HL-60 (cell line): ENCODE data around the gene PLCB1.
A peak's percentile ranks its signal among the peaks of the same experiment; 100 is the strongest.

Experiments used
- DNase-seq, 2 experiments: peaks; one replicate each; pipeline ENCODE4 v3.0.0-alpha.2; 2010 to 2020; ENCODE audit warnings: low read depth in 1 of 2, low spot score in 1 of 2
- H3K27ac ChIP-seq: fragments of 250-450 bp; sonication (Bioruptor Pico); replicated peaks from 2 replicates; pipeline ENCODE4 v1.5.1; 2020; ENCODE audit warnings: mild to moderate bottlenecking, moderate library complexity
- H3K27me3 ChIP-seq: fragments of 250-450 bp; sonication (Bioruptor Pico); 2 replicates; pipeline ENCODE4 v1.5.1; 2021; ENCODE audit warnings: mild to moderate bottlenecking, moderate library complexity; ENCODE audit not compliant: insufficient read depth, poor library complexity, severe bottlenecking
- H3K4me3 ChIP-seq: replicated peaks from 2 replicates; pipeline ENCODE4 v1.5.1; 2011; ENCODE audit warnings: mild to moderate bottlenecking, control low read depth, low read length; ENCODE audit not compliant: insufficient read depth
- GABPA ChIP-seq: IDR thresholded peaks from 2 replicates; pipeline ENCODE4 v1.6.1; 2012; ENCODE audit warnings: low read depth
- POLR2AphosphoS5 ChIP-seq: IDR thresholded peaks from 2 replicates; pipeline ENCODE4 v1.6.1; 2012; ENCODE audit warnings: low read depth
- REST ChIP-seq: IDR thresholded peaks from 2 replicates; pipeline ENCODE4 v1.6.1; 2012; ENCODE audit warnings: low read depth; ENCODE audit not compliant: insufficient replicate concordance
- SPI1 ChIP-seq: IDR thresholded peaks from 2 replicates; pipeline ENCODE4 v1.6.1; 2012; ENCODE audit warnings: low read depth, mild to moderate bottlenecking, borderline replicate concordance
- TF ChIP-seq, protein P1 (sequence below): IDR thresholded peaks from one replicate; pipeline ENCODE4 v1.5.1; 2011; ENCODE audit warnings: low read length, control low read depth, inconsistent platforms; ENCODE audit not compliant: insufficient read depth

Gene PLCB1

GRCh38 chr20:8304124-8304816 lies 172.2 kb downstream of the PLCB1 start:
- DNase-seq, result no peak
- TF ChIP-seq, protein P1, sequence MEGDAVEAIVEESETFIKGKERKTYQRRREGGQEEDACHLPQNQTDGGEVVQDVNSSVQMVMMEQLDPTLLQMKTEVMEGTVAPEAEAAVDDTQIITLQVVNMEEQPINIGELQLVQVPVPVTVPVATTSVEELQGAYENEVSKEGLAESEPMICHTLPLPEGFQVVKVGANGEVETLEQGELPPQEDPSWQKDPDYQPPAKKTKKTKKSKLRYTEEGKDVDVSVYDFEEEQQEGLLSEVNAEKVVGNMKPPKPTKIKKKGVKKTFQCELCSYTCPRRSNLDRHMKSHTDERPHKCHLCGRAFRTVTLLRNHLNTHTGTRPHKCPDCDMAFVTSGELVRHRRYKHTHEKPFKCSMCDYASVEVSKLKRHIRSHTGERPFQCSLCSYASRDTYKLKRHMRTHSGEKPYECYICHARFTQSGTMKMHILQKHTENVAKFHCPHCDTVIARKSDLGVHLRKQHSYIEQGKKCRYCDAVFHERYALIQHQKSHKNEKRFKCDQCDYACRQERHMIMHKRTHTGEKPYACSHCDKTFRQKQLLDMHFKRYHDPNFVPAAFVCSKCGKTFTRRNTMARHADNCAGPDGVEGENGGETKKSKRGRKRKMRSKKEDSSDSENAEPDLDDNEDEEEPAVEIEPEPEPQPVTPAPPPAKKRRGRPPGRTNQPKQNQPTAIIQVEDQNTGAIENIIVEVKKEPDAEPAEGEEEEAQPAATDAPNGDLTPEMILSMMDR, result no peak
- TF ChIP-seq REST (no peak), POLR2AphosphoS5 (no peak), SPI1 (no peak), GABPA (no peak)
- H3K4me3 ChIP-seq, result no peak overlapping the region
- H3K27me3 ChIP-seq, result no peaks in the 10 kb centered on the region
- H3K27ac ChIP-seq, result no peak overlapping the region

DNA sequence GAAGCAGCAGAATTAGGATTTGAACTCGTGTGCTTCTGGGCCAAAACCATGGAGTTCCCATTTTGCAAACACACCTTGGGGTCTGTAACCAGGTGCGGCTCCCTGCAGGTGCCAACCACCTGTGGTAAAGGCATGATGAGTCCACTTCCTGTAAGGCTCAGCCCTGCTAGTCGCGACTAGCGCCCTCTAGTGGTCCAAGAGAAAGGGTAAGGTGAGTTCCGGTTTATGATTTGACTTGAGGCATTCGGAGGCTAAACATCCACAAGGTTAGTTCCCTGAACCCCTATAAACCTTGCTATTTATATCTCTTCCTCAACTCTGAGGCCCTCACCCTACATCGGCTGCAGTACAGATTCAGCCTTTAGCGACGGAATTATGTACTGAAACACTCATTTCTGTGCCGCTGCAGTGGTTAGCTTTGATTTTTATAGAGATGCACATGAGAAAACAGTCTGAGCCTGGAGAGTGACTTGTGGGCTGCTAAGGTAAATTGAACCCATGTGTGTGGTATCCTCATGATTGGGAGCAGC lies 173.4 kb downstream of the PLCB1 start:
- TF ChIP-seq, protein P1, result peak; percentile 72
- TF ChIP-seq POLR2AphosphoS5 (no peak), SPI1 (peak; percentile 53; the same call in 1 of the 2 replicates), REST (no peak)
- DNase-seq, result peak; percentile 30 to 70
- Histone ChIP-seq H3K4me3 (no peak overlapping the region), H3K27me3 (no peaks in the 10 kb centered on the region), H3K27ac (no peak overlapping the region)

DNA sequence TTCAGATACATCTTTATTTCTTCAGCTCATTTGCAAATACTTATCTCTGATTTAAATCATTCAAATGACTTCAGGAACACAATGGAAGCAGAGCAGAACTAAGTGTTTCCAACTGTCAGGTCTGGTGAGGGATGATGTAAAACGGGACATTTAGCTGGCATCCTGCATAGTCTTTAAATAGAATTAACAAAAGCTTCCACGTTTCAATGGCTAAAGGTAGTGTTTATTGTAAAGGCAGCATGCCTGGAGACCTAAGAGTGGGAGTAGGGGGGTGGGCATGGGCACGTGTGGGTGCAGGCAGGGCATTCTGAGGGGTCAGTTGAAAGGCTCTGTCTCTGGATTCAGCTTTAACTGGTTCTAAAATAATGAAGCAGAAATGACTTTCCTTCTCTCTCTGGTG lies 174.9 kb downstream of the PLCB1 start:
- H3K27ac ChIP-seq, result no peak overlapping the region
- no peak for DNase-seq
- no peak for TF ChIP-seq POLR2AphosphoS5
- no peak for TF ChIP-seq REST
- TF ChIP-seq SPI1, result no peak
- TF ChIP-seq, protein P1, result no peak
- no peak for TF ChIP-seq GABPA
- H3K27me3 ChIP-seq, result no peaks in the 10 kb centered on the region
- no peak overlapping the region for H3K4me3 ChIP-seq
